COLO829 (cell line): Measurements from ENCODE around the gene GFOD1.
"Not testable (repeated sequence)": the region's sequence is repeated elsewhere in the genome, so short reads cannot be mapped to it uniquely, and the experiment has no call there.

Experiments used
- DNase-seq: peaks from one replicate; pipeline ENCODE4 v3.0.0; 2012; ENCODE audit warnings: low spot score

The GFOD1 gene

DNA sequence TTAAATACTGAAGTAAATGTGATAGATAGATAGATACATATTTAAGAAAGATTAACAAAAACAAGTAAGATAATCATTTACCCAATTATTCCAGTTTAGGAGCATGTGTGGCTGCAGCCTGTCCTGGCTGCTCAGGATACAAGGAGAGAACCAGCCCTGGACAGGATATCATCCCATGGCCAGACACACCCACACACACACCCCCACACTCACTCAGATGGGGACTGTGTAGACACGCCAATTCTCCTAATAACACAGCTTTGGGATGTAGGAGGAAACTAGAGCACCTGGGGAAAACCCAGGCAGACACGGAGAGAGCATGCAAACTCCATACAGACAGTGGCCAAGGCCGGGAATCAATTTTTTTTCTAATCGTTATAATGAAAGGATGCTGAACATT is 45.6 kb downstream of the GFOD1 start:
- DNase-seq = no peak

DNA sequence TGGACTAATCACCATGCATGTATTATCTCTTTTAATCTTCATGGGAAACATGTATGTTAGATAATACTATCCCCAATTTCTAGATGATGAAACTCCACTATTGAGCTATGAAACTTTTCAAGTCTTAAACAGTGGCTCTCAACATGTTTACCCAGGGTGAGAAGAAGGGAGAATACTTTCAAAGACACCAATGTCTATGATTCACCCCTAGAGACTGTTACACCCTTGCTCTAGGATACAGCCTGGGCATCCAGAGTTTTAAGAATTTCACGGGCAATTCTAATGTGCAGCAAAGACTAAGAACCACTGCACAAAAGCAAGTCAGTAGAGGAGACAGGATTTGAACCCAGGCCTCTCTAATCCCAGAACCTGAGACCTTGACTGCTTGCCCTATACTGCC is 47.8 kb downstream of the GFOD1 start:
- no peak for DNase-seq

DNA sequence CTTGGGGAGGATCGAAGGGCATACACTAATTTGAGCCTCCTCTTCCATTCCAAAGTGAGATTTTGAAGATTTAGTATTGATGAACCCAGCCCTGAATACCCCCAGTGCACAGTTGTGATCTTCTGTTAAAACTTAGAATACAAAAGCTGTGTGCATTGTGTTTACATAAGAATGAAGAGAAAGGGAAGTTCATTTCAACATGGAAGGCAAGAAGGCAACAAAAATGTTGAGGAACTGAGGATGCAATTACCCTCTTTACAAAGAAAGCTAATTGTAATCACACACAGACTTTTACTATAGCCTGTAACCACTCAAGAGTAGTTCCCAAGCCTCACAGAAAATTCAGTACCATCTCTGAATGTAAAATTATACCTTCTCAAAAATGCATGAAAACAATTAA is 49.3 kb downstream of the GFOD1 start:
- no peak for DNase-seq

DNA sequence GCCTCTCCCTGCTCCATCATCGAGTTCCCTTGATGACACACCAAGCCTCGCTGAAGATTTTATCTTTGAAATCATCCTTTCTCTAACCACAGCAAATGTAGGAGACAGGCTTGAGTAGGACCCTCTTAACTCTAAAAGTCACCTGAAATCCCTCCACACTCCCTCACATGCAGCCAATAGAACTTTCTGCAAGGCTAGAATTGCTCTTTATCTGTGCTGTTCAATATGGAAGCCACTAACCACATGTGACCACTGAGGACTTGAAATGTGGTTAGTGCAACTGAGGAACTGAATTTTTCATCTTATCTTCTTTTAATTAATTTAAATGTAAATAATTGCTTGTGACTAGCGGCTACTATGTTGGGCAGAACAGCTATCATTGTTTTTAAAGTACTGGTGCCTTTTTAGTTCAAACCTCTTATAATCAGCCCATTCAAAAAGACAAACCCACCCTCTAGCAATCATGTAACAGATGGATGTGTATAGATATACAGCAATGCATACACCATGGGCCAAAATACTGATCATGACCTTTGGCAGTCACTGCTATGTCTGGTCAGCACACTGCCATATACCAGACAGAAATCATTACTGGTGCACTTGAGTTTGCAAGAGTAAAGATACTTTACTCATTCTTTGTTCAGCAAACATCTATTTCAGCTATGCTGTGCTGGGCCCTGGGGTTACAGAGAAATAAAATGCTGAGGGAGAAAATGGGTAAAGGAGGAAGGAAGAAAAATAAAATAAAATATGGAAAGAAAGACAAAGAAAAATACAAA is 50.0 kb downstream of the GFOD1 start:
- no peak for DNase-seq

DNA sequence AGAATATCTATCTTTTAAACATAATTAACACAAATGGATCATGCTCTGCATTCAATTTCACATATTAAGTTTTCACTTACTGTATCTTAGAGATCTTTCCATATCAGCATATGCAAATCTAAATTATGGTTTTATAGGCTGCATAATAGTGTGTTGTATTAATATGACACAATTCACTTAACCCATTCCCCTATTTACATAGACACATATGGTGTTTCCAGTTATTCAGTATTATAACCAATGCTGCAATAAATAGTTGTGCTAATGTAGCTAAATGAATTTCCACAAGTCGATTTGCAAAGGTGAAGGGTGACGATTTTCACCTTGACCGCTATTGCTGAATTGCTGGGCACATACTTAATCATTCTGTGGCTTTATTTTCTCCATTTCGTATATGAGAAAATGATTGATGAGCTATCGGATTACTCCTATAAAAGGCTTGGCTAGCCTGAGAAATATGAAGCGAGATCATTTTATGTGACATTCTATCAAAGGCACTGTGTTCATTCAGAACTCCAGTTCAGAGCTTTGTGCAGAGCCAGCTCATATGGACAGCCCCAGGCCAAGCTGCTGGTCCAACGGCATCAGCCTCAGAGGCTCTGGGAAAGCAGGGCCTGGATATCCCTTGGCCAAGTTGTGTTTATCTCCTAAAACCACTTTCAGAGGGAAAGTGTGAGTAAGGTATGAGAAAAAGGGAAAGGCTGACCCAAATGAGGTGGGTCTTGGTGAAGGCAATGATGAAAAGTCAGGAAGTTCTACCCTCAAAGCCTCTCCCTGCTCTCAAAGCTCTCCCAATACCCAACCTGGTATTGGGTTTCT is 50.8 kb downstream of the GFOD1 start:
- no peak for DNase-seq

DNA sequence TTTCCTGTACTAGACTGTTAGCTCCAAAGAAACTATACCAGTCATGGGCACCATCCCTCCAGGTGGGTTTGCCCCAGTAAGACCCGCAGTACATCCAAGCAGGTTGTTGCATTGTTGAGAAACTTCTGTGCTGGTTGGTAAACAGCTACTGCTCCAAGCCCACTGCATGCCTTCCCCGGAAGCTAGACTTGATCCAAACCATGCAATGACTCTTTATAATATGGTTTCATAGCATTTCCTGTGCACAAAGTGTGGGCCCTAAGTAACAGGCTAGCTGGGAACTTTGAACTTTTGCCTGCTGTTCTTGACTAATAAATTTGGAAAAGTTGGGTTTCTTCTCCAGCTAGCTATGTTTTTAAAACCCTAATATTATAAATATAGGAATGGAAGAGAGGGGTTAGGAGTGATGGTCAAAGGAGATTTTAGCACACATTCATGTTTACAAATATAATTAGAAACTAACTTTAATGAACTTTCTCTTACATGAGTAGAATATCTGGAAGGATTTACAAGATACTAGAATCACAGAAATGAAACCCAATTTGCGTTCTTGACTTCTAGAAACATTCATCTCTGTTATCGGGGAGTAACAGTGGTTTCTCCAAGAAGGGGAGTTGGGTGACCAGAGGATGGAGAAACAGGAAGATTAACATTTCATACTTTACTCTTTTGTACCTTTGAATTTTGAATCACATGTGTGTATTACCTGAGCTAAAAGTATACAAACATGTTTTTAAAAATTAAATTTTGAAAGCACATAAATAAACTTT is 51.7 kb downstream of the GFOD1 start:
- no peak for DNase-seq

DNA sequence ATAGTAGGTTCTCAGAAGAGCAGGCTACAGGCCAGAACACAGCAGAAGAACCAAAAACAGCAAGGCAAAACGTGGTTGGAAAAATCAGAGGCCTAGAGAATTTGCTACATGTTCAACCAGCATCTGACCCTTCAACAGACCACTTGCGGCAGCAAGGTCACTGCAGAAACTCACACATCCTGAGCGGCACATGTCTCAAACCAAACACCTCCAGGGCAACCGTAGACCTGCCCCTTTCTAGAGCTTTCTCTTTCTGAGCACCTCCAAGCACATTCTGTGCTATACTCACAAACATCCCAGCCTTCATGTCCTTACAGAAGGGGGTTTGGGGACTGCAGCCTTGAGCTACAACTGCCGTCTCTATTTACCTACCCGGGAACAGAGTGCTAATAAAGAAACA is 52.6 kb downstream of the GFOD1 start:
- no peak for DNase-seq

DNA sequence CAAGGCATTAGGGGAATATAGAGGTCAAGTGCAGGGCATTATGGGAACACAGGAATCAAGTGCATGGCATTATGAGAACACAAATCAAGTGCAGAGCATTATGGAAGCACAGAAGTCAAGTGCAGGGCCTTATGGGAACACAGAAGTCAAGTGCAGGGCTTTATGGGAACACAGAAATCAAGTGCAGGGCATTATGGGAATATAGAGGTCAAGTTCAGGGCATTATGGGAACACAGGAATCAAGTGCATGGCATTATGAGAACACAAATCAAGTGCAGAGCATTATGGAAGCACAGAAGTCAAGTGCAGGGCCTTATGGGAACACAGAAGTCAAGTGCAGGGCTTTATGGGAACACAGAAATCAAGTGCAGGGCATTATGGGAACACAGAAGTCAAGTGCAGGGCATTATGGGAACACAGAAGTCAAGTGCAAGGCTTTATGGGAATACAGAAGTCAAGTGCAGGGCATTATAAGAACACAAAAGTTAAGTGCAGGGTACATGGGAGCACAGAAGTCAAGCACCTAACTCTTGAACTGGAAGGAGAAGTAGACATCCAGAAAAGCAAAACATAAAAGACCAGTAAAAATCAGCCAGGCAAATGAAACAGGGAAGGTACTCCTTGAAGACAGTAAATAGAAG is 53.1 kb downstream of the GFOD1 start:
- not testable (repeated sequence) for DNase-seq

DNA sequence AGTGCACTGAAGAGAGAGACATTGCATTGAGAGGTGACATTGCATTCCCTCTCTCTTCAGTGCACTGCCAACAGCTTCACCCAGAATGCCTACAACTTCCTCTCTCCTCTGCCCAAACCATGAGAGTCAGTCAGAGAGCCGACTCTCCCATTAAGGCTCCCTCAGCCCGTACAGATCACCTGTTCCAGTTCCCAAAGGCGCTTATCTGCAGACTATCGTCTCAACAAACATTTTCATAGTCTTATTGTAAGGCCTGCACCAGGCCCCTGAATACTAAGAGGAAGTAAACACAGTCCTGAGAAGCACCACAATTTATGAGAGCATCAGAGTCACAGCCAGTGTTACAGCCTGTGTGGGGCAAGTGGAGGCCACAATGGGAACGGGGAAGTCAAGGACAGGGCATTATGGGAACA is 53.7 kb downstream of the GFOD1 start:
- DNase-seq = no peak

DNA sequence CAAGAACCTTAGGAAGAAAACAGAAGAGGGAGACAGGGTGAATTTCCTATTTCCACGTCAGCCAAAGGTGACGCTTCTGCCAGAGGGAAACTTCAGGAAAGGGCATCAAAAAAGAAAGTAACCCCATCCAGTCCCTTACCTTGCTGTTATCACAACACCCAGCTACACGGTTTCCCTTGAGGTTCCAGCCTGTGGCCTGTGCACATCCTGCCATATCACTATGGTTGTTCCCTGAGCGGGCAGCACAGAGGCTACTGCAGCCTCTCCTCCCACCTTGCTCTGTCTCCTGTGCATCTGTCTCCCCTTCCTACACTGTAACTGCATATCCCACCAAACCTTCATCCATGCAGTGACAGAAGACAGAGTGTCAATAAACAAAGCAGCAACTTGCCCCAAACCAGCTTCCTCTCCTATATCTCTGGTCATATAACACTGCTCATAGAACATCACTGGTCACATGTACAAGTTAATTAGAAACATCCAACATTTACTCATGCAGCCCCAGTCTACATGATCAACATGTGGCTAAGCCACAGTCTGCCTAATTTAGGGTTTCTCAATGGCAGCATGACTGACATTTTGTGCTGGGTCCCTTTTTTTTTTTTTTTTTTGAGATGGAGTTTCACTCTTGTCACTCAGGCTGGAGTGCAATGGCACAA is 54.7 kb downstream of the GFOD1 start:
- no peak for DNase-seq

DNA sequence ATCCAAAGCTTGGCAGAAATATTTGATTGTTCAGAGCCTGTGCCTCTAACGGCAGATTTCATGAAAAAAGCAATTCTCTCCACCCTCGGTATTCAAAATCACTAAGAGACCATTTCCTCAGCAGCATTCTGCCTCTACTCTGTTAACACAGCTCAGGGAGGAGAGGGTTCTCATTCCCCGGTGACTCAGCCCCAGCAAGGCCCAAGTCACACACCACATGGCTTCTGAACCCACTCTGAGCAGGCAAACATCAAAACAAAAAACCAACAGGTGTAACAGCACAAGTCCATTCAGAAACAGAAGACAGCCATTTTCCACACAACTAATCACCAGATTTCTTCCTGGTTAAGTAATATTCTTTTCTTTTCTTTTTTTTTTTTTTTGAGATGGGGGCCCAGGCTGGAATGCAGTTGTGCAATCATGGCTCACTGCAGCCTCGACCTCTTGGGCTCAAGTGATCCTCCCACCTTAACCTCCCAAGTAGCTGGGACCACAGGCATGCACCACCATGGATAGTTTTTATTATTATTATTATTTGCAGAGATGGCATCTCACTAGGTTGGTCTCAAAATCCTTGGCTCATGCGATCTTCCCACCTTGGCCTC is 55.4 kb downstream of the GFOD1 start:
- no peak for DNase-seq

DNA sequence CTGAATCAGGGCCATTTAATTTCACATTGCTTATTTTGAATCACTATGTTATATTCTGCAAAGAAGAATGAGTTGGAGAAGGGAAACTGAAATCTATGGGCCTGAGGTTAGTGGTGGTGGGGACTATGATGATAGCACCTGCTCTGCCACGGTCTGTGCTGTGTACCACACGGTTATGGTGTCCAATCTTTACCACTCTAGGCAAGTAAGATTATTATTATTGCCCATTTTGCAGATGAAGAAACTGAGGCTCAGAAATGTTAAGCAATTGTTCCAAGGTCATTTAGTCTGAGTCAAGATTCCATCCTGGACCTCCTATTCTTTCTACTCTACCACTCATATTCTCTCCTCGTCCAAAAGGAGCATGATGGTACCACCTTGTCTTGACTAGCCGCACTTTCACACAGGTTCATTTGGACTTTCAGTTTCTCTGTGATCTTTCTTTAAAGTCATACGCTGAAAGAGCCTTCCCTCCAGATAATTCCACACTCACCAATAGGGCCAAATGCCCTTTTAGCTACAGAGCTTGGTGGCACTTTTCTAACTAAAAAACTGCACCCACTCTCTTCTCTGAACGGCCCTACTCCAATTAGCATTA is 56.2 kb downstream of the GFOD1 start:
- DNase-seq = no peak

DNA sequence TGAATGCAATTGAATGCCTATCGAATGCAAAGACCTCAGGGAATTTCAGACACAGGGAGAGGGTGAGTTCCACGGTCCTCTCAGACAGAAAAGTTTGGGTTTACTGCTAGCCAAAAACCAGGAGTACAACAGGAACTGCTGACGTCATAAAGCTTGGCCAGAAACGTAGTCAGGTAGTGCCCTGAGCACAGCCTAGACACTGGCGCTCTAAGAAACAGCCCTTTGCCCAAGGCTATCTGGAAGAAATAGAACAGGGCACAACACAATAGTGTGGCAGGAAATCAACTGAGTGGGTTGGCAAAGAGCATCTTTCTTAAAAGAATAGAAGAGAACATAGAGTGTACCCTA is 58.0 kb downstream of the GFOD1 start:
- DNase-seq = no peak

DNA sequence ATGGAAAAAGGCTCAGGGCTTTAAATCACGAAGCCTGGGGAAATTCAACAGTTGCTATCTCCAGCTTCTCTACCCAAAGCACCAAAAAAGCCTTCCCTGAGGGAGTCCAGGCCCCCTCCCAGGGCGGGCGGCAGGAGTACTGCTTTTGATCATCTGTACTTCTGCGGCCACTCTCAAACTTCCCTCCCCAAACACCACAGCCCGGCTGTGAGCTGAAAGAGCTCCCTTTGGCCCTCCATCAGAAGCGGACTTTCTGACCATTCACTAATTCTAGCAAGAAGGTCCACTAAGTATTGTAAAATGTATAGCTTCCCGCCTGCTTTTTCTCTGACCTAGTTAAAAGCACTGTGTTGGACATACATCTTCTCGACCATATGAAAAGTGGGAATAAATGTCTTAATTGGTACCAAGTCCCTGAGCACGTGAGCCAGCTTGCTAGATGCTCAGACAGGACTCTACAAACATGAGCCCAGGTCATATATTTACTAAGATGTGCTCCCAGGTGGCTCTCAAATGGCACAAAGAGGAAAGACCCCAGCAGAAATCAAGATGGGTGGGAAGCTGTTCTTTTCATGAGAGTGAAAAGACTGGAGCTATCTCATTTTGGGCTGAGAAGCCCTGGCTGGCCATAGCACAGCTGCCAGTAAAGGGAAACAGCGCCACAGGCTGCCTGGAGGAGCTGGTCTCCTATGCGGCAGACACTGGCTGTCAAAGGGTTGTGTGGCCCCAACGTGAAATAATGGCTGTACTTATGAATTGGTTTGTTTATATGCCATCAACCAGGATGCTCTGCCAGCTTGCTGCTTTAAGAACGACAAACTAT is 58.6 kb downstream of the GFOD1 start:
- DNase-seq = no peak

DNA sequence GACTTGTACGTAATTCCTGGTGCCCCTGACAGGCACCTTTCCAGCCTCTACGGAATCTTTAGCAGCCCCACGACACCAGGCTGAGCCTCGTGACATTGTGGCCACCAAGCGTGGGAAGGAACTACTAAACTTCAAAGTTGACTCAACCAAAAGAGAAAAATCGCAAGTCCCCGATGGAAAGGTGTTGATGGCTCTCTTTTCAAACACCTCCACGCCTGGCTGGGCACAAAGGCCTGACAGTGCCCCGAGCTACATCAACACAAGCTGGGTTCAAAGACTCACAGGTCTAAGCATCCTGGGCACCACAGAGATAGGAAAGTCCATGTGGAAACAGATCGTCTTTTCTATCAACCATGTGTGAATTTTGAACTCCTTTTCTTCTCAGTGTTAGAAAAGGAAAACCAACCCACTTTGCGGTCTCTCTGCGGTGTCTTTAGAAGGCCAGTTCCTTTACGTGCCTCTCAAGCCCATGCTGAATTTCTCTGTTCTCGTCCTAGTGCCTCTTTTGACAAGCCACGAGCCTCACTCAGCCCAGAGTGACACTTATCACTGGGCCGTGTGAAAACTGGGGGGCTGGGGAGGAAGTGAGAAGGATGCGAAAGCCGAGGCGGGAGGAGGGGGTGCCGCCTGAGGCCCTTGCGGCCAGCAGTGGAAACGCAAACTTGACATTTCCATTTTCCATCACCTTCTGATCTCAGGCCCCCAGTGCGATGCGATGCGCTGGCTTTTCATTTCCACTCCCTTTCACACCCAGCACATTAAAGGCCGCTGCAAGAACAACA is 59.4 kb downstream of the GFOD1 start:
- DNase-seq = no peak

DNA sequence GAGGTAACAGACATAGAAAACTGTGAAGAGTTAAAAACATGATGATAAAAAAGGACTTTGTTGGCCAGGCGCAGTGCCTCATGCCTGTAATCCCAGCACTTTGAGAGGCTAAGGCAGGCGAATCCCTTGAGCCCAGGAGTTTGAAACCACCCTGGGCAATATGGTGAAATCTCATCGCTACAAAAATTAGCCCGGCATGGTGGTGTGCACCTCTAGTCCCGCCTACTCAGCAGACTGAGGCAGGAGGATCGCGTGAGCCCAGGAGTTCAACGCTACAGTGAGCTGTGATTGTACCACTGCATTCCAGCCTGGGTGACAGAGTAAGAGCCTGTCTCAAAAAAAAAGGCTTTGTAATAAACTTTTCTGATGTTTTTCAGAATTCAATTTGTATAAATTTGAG is 60.1 kb downstream of the GFOD1 start:
- DNase-seq = no peak

DNA sequence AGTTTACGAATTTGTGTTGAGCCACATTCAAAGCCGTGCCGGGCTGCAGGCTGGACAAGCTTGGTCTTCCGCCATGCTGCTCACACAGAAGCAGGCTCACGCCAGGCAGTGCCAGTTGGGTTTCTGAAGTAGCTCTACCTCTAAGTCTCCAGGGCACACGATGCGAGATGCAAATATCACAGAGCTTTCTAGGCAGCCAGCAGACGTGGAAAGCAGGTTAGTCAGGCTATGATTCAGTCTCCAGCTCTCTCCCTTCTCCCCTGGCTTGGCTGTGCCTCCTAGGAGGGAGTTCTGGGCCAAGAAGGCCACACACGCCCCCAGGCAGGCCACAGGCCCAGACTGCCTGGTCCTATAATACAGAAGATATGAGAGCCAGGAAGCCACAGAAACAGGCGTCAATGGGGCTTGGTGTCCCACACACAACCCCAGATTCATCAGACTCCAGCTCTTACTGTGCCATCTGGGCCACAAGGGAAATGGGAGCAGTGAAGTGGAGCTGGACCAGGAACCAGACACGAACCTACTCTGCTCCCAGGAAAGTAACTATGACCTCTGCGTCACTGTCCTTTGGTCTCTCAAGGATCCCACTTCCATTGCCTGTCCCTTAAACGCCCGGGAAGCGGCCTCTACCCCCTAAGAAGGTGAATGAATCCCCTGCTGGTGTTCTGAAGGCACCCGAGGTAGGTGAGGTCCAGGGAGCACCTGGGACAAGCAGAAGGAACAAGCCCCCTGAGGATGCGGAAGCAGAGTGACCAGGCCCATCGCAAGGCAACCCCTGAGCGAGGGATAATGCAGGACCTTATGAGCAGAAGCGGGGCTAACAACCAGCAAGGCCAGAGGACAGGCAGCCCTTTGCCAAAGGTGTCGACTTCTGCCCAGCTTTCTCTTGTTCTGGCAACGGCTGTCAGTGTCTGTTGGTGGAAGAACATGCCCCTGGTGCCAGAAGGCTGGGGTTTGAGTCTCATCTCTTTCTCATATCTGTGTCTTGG is 61.2 kb downstream of the GFOD1 start:
- DNase-seq = no peak

DNA sequence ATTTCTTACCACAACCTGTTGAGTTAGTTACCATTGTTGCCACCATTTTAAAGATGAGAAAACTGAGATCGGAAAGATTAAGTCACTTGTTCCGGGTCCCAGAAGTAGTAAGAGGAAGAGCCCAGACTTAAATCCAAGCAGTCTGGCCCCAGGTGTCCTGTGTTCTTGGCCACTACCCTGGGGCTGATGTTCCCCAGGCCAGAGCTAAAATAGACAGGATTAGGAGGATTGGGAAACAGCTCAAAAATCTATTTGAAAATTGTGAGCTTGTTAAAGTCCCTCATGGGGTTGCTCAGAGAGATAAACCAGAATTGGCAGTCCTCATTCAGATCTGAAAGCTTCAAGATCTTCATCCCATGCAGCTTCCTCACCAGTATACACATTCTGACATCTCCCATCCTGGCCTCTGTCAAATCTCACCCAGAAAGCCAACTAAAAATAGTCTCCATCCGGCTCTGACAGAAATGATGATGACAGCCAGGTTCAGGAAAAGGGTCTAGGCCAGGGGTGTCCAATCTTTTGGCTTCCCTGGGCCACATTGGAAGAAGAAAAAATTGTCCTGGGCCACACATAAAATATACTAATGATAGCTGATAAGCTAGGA is 62.0 kb downstream of the GFOD1 start:
- DNase-seq = no peak
